Sigmoid colon (tissue), 7 donors: ENCODE results near the gene CLRN3. TPM values are rescaled to one million over a fixed set of nuclear protein-coding genes. Genes with fewer than 3 reads are reported as not detected.

Source experiments
- DNase-seq: peaks from one replicate; pipeline ENCODE4 v3.0.0-alpha.2; 2019
- H3K27ac ChIP-seq, 4 donors: fragments of 200-600 bp; sonication (generic); one replicate each; pipeline ENCODE4 v1.5.1; 2016 to 2019; ENCODE audit warnings: mild to moderate bottlenecking in 1 of 4
- H3K27me3 ChIP-seq, 3 donors: fragments of 200-600 bp; sonication (generic); one replicate each; pipeline ENCODE4 v1.5.1; 2019; ENCODE audit warnings: mild to moderate bottlenecking in 1 of 3
- H3K36me3 ChIP-seq, 4 donors: fragments of 200-600 bp; sonication (generic); one replicate each; pipeline ENCODE4 v1.5.1; 2016 to 2019
- H3K4me1 ChIP-seq, 4 donors: fragments of 200-600 bp; sonication (generic); one replicate each; pipeline ENCODE4 v1.5.1; 2017 to 2019
- H3K4me3 ChIP-seq, 4 donors: fragments of 200-600 bp; sonication (generic); one replicate each; pipeline ENCODE4 v1.5.1; 2017 to 2019; ENCODE audit warnings: mild to moderate bottlenecking in 2 of 4, moderate library complexity in 1 of 4
- H3K9me3 ChIP-seq, 4 donors: fragments of 200-600 bp in 3 of 4; sonication (generic) in 3 of 4; one replicate each; pipeline versions ENCODE4 v1.5.1 to v1.6.1; 2013 to 2019
- CTCF ChIP-seq, 4 experiments: fragments of 450-650 bp in 3 of 4; fragments of 200-600 bp in 1 of 4; IDR thresholded peaks; one replicate each; pipeline ENCODE4 v1.5.1; 2016 to 2019; ENCODE audit warnings: antibody characterized with exemption in 4 of 4, mild to moderate bottlenecking in 3 of 4, moderate library complexity in 2 of 4
- EP300 ChIP-seq, 4 donors: sonication (generic); formaldehyde crosslinking; IDR thresholded peaks; one replicate each; pipeline ENCODE4 v1.6.1; 2017; ENCODE audit warnings: antibody characterized with exemption in 4 of 4
- POLR2A ChIP-seq, 2 donors: fragments of 450-650 bp; IDR thresholded peaks; one replicate each; pipeline ENCODE4 v1.6.1; 2016; ENCODE audit warnings: antibody characterized with exemption in 2 of 2, mild to moderate bottlenecking in 2 of 2, moderate library complexity in 2 of 2
- POLR2AphosphoS5 ChIP-seq, 4 donors: sonication (generic); formaldehyde crosslinking; IDR thresholded peaks; one replicate each; pipeline ENCODE4 v1.6.1; 2017; ENCODE audit warnings: antibody characterized with exemption in 4 of 4
- WGBS, 2 donors: extraction: QIAGEN DNeasy Blood & Tissue Kit; methylation state at CpG; one replicate each; pipeline ENCODE4 v1.1.7; 2013; 5-methylcytosine and 5-hydroxymethylcytosine counted together
- intact Hi-C: fragments of 100-400 bp; cut with DNase I; formaldehyde crosslinking; loops from one replicate; pipeline ENCODE4 v1.15.1; 2023
- polyA plus RNA-seq, 3 donors: library from polyadenylated mRNA; stranded (reverse); fragments of 200-250 nt; gene quantifications; one replicate each; pipeline ENCODE4 v1.2.3, GENCODE V29; 2013
- total RNA-seq, 4 donors: library from RNA; depleted of rRNA; stranded (reverse); fragments of >200 nt; gene quantifications; one replicate each; pipeline ENCODE4 v1.1.0, GENCODE V29; 2016
- donor health status: healthy with polysubstance abuse.
- donor health status: Bipolar disorder and iron deficiency.
- donor health status: healthy.

The CLRN3 gene
- total and polyA plus RNA-seq, 7 donors: 37.8 to 88.9 (median 56.2) TPM; not detected in 4

- intact Hi-C loops: loop anchor here (2.0 to 5.0 kb wide), 2 partner anchors 136 to 1870 kb away; no protein-coding TSS in a partner anchor
- TF ChIP-seq POLR2AphosphoS5 (IDR thresholded peaks at IDR 0.05): no peak
- no peaks in the 10 kb centered on the region for H3K4me1 ChIP-seq
- no peak for DNase-seq
- H3K9me3 ChIP-seq: no peaks in the 10 kb centered on the region
- no peak overlapping the region for H3K4me3 ChIP-seq
- H3K27me3 ChIP-seq: peaks cover 0 to 11% (median 0%) of the 10 kb centered on the region in 3 donors
- no peaks in the 10 kb centered on the region for H3K36me3 ChIP-seq
- H3K27ac ChIP-seq: no peak overlapping the region
- WGBS, 2 donors: 88 to 95% methylated on average over 7 of the region's 7 CpGs
Measured at GRCh38 chr10:127852456-127852855, 40.3 kb downstream of the CLRN3 start.

- WGBS, 2 donors: 90 to 91% methylated on average over 14 of the region's 14 CpGs
- H3K4me1 ChIP-seq: no peaks in the 10 kb centered on the region
- peaks cover 0 to 11% (median 0%) of the 10 kb centered on the region in 3 donors for H3K27me3 ChIP-seq
- no peak overlapping the region for H3K27ac ChIP-seq
- no peak for DNase-seq
- H3K9me3 ChIP-seq: no peaks in the 10 kb centered on the region
- H3K4me3 ChIP-seq: no peak overlapping the region
- TF ChIP-seq EP300 (IDR thresholded peaks at IDR 0.05) (no peak), CTCF (IDR thresholded peaks at IDR 0.05) (no peak), POLR2AphosphoS5 (IDR thresholded peaks at IDR 0.05) (no peak), POLR2A (IDR thresholded peaks at IDR 0.05) (no peak)
- intact Hi-C loops: loop anchor here (2.0 to 5.0 kb wide), 2 partner anchors 135 to 1869 kb away; no protein-coding TSS in a partner anchor
- no peaks in the 10 kb centered on the region for H3K36me3 ChIP-seq
Measured at GRCh38 chr10:127851661-127852194, 41.0 kb downstream of the CLRN3 start.

GRCh38 chr10:127850944-127851343 lies 41.8 kb downstream of the CLRN3 start:
- H3K4me1 ChIP-seq: no peaks in the 10 kb centered on the region
- no peak overlapping the region for H3K27ac ChIP-seq
- no peak for DNase-seq
- peaks cover 0 to 11% (median 0%) of the 10 kb centered on the region in 3 donors for H3K27me3 ChIP-seq
- no peaks in the 10 kb centered on the region for H3K36me3 ChIP-seq
- H3K4me3 ChIP-seq: no peak overlapping the region
- intact Hi-C loops: loop anchor here (5.0 kb wide), 1 partner anchor 1869 kb away; no protein-coding TSS in a partner anchor
- TF ChIP-seq POLR2AphosphoS5 (IDR thresholded peaks at IDR 0.05): no peak
- TF ChIP-seq POLR2A (IDR thresholded peaks at IDR 0.05): no peak
- no peak for TF ChIP-seq EP300 (IDR thresholded peaks at IDR 0.05)
- TF ChIP-seq CTCF (IDR thresholded peaks at IDR 0.05): no peak
- no peaks in the 10 kb centered on the region for H3K9me3 ChIP-seq
- WGBS, 2 donors: 39 to 75% methylated on average over 10 of the region's 10 CpGs

- WGBS, 2 donors: 66 to 72% methylated on average over 8 of the region's 8 CpGs
- no peak for DNase-seq
- no peak for TF ChIP-seq POLR2A (IDR thresholded peaks at IDR 0.05)
- TF ChIP-seq EP300 (IDR thresholded peaks at IDR 0.05): no peak
- no peak for TF ChIP-seq POLR2AphosphoS5 (IDR thresholded peaks at IDR 0.05)
- peaks cover 0 to 11% (median 0%) of the 10 kb centered on the region in 3 donors for H3K27me3 ChIP-seq
- H3K4me3 ChIP-seq: no peak overlapping the region
- no peaks in the 10 kb centered on the region for H3K36me3 ChIP-seq
- intact Hi-C loops: loop anchor here (5.0 kb wide), 1 partner anchor 1868 kb away; no protein-coding TSS in a partner anchor
- no peak overlapping the region for H3K27ac ChIP-seq
- no peaks in the 10 kb centered on the region for H3K9me3 ChIP-seq
- no peaks in the 10 kb centered on the region for H3K4me1 ChIP-seq
Measured at GRCh38 chr10:127849921-127850320, 42.8 kb downstream of the CLRN3 start.

GRCh38 chr10:127849224-127849623 lies 43.5 kb downstream of the CLRN3 start:
- intact Hi-C loops: no loop called here
- 88 to 97% methylated on average over 8 of the region's 8 CpGs for WGBS, 2 donors
- no peak overlapping the region for H3K27ac ChIP-seq
- H3K27me3 ChIP-seq: peaks cover 0 to 11% (median 0%) of the 10 kb centered on the region in 3 donors
- no peaks in the 10 kb centered on the region for H3K9me3 ChIP-seq
- TF ChIP-seq CTCF (IDR thresholded peaks at IDR 0.05): no peak
- TF ChIP-seq POLR2A (IDR thresholded peaks at IDR 0.05): no peak
- TF ChIP-seq POLR2AphosphoS5 (IDR thresholded peaks at IDR 0.05): no peak
- no peak for TF ChIP-seq EP300 (IDR thresholded peaks at IDR 0.05)
- H3K4me3 ChIP-seq: no peak overlapping the region
- no peaks in the 10 kb centered on the region for H3K36me3 ChIP-seq
- no peak for DNase-seq
- no peaks in the 10 kb centered on the region for H3K4me1 ChIP-seq
